NOMO-1 treated with DMSO at 0.1 percent for 48 hours (cell line): Measurements from ENCODE around the gene MRPL51.

ENCODE experiments used
- DNase-seq: peaks from one replicate; lab custom pipeline; 2025; ENCODE audit not compliant: unreplicated experiment; lab: John Stamatoyannopoulos, UW

The MRPL51 gene

DNA sequence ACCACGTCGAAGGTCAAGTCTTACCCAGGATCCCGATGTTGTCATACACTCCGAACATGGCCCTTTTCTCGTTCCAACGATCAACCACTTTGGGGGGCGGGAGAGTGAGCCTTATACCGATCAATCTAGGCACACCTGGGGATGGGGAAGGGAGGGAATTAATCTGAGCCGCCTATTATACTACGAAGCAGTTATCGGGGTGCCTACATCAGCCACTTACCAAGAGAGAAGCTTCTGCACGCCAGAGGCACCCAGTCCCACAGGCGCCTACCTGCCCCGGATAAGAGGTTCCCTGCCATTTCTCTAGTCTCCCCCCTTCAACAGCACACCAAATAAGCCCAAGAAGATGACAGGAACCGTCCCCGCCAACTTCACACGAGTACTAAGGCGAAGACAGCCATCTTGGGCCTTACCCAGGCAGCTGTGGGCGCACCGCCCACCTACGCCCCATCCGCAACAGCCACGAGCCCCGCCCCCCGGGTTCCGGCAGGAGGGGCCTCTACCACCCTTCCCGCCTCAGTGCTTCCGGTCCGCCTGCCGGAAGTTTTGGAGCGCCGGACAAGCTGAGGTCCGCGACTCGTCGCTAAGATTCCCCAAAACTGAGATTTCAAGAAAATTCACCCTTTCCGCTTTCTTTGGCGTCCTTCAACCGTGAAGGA, at the start of gene MRPL51:
TSS of gene MRPL51 (minus strand) at position 425 of the 659 bp plus-strand sequence. CDS start at position 299, 126 bp downstream.
- peak; percentile 92 for DNase-seq

DNA sequence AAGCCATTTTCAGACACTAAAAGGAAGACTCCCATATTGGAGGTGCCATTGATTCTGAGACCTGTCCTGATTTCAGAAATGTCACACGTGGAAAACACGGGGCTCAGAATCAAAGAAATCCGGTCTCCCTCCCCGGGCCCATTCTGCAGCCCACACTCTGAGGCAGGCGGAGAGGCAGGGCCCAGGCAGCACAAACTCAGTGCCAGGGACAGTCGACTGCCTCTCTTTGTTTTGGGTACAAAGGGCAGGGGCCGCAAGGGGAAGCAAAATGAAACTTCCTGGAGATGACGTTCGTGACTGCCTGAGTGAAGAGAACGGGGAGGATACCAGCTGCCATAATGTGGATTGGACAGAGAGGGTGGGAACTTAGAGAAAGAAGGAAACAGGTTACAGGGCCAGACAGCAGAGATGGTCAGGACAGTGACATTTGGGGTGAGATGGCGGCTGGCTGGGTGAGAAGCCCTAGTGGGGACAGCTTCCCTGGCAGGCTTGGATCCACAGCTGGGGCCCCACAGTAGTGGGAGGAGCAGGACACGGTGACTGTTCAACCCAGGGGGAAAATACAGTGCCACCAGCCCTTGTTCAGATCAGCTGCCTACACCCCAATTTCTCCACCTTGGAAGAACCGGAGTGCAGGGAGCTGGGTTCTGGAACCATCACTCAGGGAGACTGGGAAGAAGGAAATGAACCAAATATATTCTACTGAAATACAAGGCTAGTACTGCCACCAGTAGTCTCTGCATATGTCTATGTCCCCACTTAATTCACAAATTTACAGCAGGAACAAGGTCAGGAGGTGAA, 49.3 kb upstream of the MRPL51 start:
- DNase-seq, result peak; percentile 31

DNA sequence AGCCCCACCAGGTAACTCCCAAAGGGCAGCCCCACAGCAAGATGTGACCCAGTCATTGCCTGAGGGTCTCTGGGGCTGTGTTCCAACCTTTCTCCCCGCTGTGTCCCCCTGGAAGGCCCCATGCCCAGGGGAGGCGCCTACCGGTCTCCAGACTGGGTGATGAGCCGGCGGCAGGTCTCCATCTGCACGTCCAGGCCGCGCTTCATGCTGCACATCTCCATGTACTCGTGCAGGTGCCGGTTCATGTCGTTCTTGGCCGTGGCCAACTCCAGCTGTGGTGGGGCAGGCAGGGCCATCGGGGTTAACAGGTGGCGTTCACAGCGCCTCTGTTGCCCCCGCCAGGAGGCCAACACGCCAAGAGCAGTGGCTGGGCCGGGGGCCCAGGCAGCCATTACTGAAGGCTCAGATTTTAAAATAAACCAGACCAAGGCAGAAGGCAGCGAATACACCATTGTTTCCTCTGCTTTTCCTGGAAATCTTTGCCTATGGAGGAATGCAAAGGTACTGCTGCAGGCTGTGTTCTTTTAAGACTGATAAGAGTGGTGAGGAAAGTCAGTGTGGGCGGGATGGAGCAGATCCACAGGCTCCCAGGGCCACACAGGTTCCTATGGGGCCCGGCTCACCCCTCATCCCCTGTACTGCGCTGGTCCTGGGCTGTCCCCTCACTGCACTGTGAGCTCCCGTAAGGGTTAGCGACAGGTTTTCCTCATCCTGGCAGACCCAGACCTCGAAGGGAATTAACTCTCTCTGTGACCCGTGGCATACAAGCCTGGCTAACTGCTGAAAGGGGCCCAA, 48.5 kb upstream of the MRPL51 start:
- no peak for DNase-seq

- DNase-seq, result peak; percentile 19
Observed at GRCh38 chr12:6540181-6540877, 47.3 kb upstream of the MRPL51 start.

DNA sequence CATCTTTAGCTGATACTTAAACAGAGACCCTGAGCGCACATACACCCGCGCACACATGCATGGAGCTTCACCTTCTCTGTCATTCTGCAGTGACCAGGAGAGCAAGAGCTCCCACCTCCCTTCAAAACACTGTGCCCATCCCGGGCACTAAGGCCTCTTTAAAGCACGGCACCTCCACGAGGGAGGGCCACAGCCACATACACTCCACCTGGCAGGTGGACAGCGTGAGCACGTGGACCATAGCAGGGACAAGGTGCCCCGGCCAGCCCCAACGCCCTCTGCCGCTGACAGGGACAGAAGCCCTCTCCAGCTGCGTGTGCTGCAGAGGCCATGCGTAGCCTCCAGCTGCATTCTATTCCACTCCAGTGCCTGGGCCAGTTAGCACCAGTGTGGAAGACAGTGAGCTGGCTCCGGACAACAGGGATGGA, 46.7 kb upstream of the MRPL51 start:
- DNase-seq, result no peak

DNA sequence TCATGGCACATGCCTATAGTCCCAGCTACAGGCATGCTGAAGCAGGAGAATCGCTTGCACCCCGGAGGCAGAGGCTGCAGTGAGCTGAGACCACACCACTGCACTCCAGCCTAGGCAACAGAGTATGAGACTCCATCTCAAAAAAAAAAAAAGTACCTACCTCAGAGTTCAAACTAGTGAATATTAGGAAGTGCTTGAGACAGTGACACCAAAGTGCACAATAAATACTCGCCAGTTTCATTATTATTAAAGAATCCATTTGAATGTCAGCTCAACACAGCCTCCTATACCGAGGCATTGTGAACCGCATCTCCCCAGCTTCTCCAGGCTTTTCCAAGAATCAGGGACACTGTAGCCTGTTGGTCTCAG, 46.2 kb upstream of the MRPL51 start:
- no peak for DNase-seq

DNA sequence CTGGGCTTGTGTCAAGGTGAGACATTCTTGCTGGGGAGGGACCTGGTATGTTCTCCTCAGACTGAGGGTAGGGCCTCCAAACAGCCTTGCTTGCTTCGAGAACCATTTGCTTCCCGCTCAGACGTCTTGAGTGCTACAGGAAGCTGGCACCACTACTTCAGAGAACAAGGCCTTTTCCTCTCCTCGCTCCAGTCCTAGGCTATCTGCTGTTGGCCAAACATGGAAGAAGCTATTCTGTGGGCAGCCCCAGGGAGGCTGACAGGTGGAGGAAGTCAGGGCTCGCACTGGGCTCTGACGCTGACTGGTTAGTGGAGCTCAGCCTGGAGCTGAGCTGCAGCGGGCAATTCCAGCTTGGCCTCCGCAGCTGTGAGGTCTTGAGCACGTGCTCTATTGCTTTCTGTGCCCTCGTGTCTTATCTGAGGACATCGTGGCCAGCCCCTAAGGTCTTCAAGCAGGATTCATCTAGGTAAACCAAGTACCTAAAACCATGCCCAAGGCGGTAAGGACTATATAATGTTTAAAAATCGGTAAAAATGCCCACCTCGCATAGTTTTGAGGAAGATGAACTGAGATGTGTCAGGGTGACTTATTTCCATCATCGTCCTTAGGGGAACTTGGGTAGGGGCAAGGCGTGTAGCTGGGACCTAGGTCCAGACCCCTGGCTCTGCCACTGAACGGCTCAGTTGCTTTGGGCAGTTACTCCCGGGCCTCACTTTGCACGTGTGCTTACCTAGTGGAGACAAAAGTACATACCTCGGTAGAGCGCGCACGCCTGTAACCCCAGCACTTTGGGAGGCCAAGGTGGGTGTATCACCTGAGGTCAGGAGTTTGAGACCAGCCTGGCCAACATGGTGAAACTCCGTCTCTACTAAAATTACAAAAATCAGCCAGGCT, 45.6 kb upstream of the MRPL51 start:
- no peak for DNase-seq

DNA sequence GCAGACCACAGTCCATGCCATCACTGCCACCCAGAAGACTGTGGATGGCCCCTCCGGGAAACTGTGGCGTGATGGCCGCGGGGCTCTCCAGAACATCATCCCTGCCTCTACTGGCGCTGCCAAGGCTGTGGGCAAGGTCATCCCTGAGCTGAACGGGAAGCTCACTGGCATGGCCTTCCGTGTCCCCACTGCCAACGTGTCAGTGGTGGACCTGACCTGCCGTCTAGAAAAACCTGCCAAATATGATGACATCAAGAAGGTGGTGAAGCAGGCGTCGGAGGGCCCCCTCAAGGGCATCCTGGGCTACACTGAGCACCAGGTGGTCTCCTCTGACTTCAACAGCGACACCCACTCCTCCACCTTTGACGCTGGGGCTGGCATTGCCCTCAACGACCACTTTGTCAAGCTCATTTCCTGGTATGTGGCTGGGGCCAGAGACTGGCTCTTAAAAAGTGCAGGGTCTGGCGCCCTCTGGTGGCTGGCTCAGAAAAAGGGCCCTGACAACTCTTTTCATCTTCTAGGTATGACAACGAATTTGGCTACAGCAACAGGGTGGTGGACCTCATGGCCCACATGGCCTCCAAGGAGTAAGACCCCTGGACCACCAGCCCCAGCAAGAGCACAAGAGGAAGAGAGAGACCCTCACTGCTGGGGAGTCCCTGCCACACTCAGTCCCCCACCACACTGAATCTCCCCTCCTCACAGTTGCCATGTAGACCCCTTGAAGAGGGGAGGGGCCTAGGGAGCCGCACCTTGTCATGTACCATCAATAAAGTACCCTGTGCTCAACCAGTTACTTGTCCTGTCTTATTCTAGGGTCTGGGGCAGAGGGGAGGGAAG, 44.7 kb upstream of the MRPL51 start:
- peak; percentile 68 for DNase-seq

DNA sequence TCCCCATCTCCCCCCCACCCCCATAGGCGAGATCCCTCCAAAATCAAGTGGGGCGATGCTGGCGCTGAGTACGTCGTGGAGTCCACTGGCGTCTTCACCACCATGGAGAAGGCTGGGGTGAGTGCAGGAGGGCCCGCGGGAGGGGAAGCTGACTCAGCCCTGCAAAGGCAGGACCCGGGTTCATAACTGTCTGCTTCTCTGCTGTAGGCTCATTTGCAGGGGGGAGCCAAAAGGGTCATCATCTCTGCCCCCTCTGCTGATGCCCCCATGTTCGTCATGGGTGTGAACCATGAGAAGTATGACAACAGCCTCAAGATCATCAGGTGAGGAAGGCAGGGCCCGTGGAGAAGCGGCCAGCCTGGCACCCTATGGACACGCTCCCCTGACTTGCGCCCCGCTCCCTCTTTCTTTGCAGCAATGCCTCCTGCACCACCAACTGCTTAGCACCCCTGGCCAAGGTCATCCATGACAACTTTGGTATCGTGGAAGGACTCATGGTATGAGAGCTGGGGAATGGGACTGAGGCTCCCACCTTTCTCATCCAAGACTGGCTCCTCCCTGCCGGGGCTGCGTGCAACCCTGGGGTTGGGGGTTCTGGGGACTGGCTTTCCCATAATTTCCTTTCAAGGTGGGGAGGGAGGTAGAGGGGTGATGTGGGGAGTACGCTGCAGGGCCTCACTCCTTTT, 44.0 kb upstream of the MRPL51 start:
- no peak for DNase-seq

DNA sequence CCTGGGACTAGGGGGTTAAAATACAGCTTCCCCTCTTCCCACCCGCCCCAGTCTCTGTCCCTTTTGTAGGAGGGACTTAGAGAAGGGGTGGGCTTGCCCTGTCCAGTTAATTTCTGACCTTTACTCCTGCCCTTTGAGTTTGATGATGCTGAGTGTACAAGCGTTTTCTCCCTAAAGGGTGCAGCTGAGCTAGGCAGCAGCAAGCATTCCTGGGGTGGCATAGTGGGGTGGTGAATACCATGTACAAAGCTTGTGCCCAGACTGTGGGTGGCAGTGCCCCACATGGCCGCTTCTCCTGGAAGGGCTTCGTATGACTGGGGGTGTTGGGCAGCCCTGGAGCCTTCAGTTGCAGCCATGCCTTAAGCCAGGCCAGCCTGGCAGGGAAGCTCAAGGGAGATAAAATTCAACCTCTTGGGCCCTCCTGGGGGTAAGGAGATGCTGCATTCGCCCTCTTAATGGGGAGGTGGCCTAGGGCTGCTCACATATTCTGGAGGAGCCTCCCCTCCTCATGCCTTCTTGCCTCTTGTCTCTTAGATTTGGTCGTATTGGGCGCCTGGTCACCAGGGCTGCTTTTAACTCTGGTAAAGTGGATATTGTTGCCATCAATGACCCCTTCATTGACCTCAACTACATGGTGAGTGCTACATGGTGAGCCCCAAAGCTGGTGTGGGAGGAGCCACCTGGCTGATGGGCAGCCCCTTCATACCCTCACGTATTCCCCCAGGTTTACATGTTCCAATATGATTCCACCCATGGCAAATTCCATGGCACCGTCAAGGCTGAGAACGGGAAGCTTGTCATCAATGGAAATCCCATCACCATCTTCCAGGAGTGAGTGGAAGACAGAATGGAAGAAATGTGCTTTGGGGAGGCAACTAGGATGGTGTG, 43.1 kb upstream of the MRPL51 start:
- no peak for DNase-seq

DNA sequence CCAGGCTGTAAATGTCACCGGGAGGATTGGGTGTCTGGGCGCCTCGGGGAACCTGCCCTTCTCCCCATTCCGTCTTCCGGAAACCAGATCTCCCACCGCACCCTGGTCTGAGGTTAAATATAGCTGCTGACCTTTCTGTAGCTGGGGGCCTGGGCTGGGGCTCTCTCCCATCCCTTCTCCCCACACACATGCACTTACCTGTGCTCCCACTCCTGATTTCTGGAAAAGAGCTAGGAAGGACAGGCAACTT, 42.6 kb upstream of the MRPL51 start:
- no peak for DNase-seq

DNA sequence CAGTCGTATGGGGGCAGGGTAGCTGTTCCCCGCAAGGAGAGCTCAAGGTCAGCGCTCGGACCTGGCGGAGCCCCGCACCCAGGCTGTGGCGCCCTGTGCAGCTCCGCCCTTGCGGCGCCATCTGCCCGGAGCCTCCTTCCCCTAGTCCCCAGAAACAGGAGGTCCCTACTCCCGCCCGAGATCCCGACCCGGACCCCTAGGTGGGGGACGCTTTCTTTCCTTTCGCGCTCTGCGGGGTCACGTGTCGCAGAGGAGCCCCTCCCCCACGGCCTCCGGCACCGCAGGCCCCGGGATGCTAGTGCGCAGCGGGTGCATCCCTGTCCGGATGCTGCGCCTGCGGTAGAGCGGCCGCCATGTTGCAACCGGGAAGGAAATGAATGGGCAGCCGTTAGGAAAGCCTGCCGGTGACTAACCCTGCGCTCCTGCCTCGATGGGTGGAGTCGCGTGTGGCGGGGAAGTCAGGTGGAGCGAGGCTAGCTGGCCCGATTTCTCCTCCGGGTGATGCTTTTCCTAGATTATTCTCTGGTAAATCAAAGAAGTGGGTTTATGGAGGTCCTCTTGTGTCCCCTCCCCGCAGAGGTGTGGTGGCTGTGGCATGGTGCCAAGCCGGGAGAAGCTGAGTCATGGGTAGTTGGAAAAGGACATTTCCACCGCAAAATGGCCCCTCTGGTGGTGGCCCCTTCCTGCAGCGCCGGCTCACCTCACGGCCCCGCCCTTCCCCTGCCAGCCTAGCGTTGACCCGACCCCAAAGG, 42.1 kb upstream of the MRPL51 start:
- DNase-seq, result peak; percentile 80

DNA sequence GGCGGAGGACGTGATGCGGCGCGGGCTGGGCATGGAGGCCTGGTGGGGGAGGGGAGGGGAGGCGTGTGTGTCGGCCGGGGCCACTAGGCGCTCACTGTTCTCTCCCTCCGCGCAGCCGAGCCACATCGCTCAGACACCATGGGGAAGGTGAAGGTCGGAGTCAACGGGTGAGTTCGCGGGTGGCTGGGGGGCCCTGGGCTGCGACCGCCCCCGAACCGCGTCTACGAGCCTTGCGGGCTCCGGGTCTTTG, 41.6 kb upstream of the MRPL51 start:
- DNase-seq, result no peak

DNA sequence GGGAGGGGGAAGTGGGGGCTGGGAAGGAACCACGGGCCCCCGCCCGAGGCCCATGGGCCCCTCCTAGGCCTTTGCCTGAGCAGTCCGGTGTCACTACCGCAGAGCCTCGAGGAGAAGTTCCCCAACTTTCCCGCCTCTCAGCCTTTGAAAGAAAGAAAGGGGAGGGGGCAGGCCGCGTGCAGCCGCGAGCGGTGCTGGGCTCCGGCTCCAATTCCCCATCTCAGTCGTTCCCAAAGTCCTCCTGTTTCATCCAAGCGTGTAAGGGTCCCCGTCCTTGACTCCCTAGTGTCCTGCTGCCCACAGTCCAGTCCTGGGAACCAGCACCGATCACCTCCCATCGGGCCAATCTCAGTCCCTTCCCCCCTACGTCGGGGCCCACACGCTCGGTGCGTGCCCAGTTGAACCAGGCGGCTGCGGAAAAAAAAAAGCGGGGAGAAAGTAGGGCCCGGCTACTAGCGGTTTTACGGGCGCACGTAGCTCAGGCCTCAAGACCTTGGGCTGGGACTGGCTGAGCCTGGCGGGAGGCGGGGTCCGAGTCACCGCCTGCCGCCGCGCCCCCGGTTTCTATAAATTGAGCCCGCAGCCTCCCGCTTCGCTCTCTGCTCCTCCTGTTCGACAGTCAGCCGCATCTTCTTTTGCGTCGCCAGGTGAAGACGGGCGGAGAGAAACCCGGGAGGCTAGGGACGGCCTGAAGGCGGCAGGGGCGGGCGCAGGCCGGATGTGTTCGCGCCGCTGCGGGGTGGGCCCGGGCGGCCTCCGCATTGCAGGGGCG, 41.0 kb upstream of the MRPL51 start, which contains the start of gene GAPDH:
TSS of gene GAPDH (plus strand) at position 595 of the 772 bp plus-strand sequence. CDS start 316 bp downstream, outside the sequence.
- DNase-seq, result peak; percentile 98

GRCh38 chr12:6533653-6533922, 40.5 kb upstream of the MRPL51 start:
- no peak for DNase-seq

DNA sequence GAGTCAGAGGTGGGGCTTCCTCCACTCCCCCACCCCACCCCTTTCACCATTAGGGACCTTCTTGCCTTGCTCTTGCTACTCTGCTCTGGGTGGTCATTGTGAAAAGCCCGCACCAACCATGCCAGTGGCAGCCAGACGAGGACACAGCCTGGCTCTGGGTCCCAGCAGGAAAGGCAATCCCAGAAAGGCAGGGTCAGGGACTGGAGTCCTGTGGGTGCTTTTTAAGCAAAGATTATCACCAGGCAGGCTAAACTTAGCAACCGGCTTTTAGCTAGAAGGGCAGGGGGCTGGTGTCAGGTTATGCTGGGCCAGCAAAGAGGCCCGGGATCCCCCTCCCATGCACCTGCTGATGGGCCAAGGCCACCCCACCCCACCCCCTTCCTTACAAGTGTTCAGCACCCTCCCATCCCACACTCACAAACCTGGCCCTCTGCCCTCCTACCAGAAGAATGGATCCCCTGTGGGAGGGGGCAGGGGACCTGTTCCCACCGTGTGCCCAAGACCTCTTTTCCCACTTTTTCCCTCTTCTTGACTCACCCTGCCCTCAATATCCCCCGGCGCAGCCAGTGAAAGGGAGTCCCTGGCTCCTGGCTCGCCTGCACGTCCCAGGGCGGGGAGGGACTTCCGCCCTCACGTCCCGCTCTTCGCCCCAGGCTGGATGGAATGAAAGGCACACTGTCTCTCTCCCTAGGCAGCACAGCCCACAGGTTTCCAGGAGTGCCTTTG, 40.0 kb upstream of the MRPL51 start:
- peak; percentile 50 for DNase-seq
